Measurements from ENCODE around the gene UBE2I. TPM values are rescaled to one million over a fixed set of nuclear protein-coding genes. Genes with fewer than 3 reads are reported as not detected.

Gene UBE2I
- total and polyA plus RNA-seq, 2 of the 4 experiments (the other 2 are of a cell fraction) = 30.8 to 140 TPM

DNA sequence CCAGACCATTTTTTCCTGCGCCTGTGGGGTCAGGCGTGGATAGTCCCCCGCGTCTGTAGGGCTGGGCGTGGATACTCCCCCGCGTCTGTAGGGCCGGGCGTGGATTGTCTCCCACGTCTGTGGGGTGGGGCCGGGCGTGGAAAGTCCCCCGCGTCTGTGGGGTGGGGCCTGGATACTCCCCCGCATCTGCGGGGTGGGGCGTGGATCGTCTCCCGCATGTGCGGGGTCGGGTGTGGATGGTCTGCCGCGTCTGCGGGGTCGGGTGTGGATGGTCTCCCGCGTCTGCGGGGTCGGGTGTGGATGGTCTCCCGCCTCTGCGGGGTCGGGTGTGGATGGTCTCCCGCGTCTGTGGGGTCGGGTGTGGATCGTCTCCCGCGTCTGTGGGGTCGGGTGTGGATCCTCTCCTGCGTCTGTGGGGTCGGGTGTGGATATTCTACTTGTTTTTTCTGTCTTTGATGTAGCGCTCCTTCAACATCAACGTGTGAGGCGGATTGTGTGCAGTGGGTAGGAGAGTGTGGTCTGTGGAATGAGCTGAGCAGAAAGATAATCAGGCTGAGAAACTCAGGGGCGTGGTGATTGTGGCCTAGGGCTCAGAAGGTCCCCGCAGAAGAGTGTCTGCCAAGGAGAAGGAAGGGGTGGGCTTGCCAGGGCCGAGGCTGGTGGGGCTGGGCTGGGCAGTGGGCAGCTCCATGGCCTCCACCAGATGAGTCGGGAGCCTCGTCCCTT lies 45.5 kb downstream of the UBE2I start:
- no peak overlapping the region for H2BK5ac ChIP-seq (ENCODE audit: low read depth, low read length, poor library complexity, severe bottlenecking)
- H3K23ac ChIP-seq (ENCODE audit: low read depth, low read length) = no peak overlapping the region
- DNase-seq (no peak), ATAC-seq (ENCODE audit: low read depth) (no peak)
- H3K56ac ChIP-seq (ENCODE audit: extremely low read depth, insufficient read depth, low read length) = no peak overlapping the region
- H3K4me3 ChIP-seq (ENCODE audit: insufficient read depth, low read depth, low read length) = no peak overlapping the region
- H3K18ac ChIP-seq (ENCODE audit: low read depth, low read length) = no peak overlapping the region
- no peak overlapping the region for H2BK20ac ChIP-seq (ENCODE audit: low read depth, low read length)
- no peaks in the 10 kb centered on the region for H3K27me3 ChIP-seq (ENCODE audit: control insufficient read depth, insufficient read depth, low read length)
- no peak overlapping the region for H4K91ac ChIP-seq (ENCODE audit: insufficient read depth, low read depth, low read length)
- H2BK120ac ChIP-seq (ENCODE audit: low read depth, low read length) = no peak overlapping the region
- no peak overlapping the region for H4K5ac ChIP-seq (ENCODE audit: low read depth, low read length)
- in situ Hi-C loops (cut with MboI; ENCODE audit: low sequenced_read_pairs) (no loop called here), dilution Hi-C loops (cut with HindIII; ENCODE audit: low sequenced_read_pairs, unreplicated experiment) (no loop called here), intact Hi-C loops (cut with micrococcal nuclease) (no loop called here)
- no peak overlapping the region for H2BK15ac ChIP-seq (ENCODE audit: low read depth, low read length)
- WGBS, 2 experiments (ENCODE audit: extremely low coverage in 2 of 2, insufficient read length in 1 of 2) = 94% methylated on average over 27 of the region's 49 CpGs; no CpG with 5 or more reads in 1 of the 2 experiments
- H3K4ac ChIP-seq (ENCODE audit: low read depth, low read length) = no peak overlapping the region
- H3K14ac ChIP-seq (replicated peaks; ENCODE audit: low read depth, low read length) = no peak overlapping the region
- H3K9me3 ChIP-seq (ENCODE audit: control insufficient read depth, insufficient read depth, low read length) = no peaks in the 10 kb centered on the region
- H3K4me1 ChIP-seq (ENCODE audit: control insufficient read depth, insufficient read depth, low read length) = peaks cover 14% of the 10 kb centered on the region
- no peak for TF ChIP-seq SMC3 (IDR thresholded peaks at IDR 0.05; ENCODE audit: low read depth, low read length)
- TF ChIP-seq MAFK (IDR thresholded peaks at IDR 0.05; ENCODE audit: low read depth, low read length) = no peak
- no peak for TF ChIP-seq CHD1 (IDR thresholded peaks at IDR 0.05; ENCODE audit: low read depth, low read length)
- TF ChIP-seq, protein P1, sequence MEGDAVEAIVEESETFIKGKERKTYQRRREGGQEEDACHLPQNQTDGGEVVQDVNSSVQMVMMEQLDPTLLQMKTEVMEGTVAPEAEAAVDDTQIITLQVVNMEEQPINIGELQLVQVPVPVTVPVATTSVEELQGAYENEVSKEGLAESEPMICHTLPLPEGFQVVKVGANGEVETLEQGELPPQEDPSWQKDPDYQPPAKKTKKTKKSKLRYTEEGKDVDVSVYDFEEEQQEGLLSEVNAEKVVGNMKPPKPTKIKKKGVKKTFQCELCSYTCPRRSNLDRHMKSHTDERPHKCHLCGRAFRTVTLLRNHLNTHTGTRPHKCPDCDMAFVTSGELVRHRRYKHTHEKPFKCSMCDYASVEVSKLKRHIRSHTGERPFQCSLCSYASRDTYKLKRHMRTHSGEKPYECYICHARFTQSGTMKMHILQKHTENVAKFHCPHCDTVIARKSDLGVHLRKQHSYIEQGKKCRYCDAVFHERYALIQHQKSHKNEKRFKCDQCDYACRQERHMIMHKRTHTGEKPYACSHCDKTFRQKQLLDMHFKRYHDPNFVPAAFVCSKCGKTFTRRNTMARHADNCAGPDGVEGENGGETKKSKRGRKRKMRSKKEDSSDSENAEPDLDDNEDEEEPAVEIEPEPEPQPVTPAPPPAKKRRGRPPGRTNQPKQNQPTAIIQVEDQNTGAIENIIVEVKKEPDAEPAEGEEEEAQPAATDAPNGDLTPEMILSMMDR (conservative IDR thresholded peaks at IDR 0.05; ENCODE audit: low read depth, low read length) = no peak
- TF ChIP-seq RCOR1 (IDR thresholded peaks at IDR 0.05; ENCODE audit: insufficient replicate concordance, low read length) = no peak
- TF ChIP-seq, protein P2, sequence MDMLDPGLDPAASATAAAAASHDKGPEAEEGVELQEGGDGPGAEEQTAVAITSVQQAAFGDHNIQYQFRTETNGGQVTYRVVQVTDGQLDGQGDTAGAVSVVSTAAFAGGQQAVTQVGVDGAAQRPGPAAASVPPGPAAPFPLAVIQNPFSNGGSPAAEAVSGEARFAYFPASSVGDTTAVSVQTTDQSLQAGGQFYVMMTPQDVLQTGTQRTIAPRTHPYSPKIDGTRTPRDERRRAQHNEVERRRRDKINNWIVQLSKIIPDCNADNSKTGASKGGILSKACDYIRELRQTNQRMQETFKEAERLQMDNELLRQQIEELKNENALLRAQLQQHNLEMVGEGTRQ (IDR thresholded peaks at IDR 0.05; ENCODE audit: low read depth, low read length) = no peak
- no peak for TF ChIP-seq MXI1 (IDR thresholded peaks at IDR 0.05; ENCODE audit: borderline replicate concordance, low read depth, low read length)
- no peak for TF ChIP-seq FOS (IDR thresholded peaks at IDR 0.05; ENCODE audit: low read depth, low read length)
- TF ChIP-seq RAD21 (IDR thresholded peaks at IDR 0.05; ENCODE audit: low read length) = no peak
- TF ChIP-seq POLR2A (IDR thresholded peaks at IDR 0.05; ENCODE audit: low read depth, low read length) = no peak
- TF ChIP-seq MAZ (IDR thresholded peaks at IDR 0.05; ENCODE audit: borderline replicate concordance, low read depth, low read length) = no peak
- TF ChIP-seq BHLHE40 (IDR thresholded peaks at IDR 0.05; ENCODE audit: low read depth, low read length) = no peak
- TF ChIP-seq CEBPB (IDR thresholded peaks at IDR 0.05; ENCODE audit: low read depth, low read length) = no peak
- no peak for TF ChIP-seq RFX5 (IDR thresholded peaks at IDR 0.05; ENCODE audit: low read depth, low read length)
- H3K9me1 ChIP-seq (ENCODE audit: insufficient read depth, low read length) = peaks cover 7% of the 10 kb centered on the region
- H3K79me1 ChIP-seq (ENCODE audit: low read depth in 1 of 2, low read length in 2 of 2) = peaks cover 32 to 84% of the 10 kb centered on the region in 2 experiments
- peaks cover 38% of the 10 kb centered on the region for H4K20me1 ChIP-seq (ENCODE audit: insufficient read depth, low read length)
- no peak overlapping the region for H3K27ac ChIP-seq (ENCODE audit: insufficient read depth, low read length)
- BruUV-seq (replicated peaks) = no TSS peak
- no peak overlapping the region for H2AK9ac ChIP-seq (replicated peaks; ENCODE audit: low read depth, low read length, poor library complexity)
- peaks cover 6% of the 10 kb centered on the region; the same call in 1 of the 2 replicates for H3K36me3 ChIP-seq (ENCODE audit: control insufficient read depth, insufficient read depth, low read length)
- H3K9ac ChIP-seq (ENCODE audit: low read depth, low read length) = no peak overlapping the region
- H4K8ac ChIP-seq (ENCODE audit: low read depth in 2 of 2, low read length in 2 of 2) = no peak overlapping the region
- H2AK5ac ChIP-seq (ENCODE audit: low read depth, low read length) = no peak overlapping the region
- H2AFZ ChIP-seq (replicated peaks; ENCODE audit: low read length, poor library complexity) = no peak overlapping the region
- H3K4me2 ChIP-seq (ENCODE audit: low read depth, low read length) = no peak overlapping the region
- POLR2A ChIA-PET (ENCODE audit: unreplicated experiment) = no interaction called here
- CTCF ChIA-PET = no interaction called here
